HG02870 (cell line): ENCODE measurements around the gene TRIM47.

Experiments
- ATAC-seq: cut with Tn5 transposase; IDR thresholded peaks from one replicate; pipeline ENCODE4 v1.9.1; 2021; ENCODE audit warnings: mild to moderate bottlenecking, moderate library complexity; ENCODE audit not compliant: unreplicated experiment

TRIM47 gene

DNA sequence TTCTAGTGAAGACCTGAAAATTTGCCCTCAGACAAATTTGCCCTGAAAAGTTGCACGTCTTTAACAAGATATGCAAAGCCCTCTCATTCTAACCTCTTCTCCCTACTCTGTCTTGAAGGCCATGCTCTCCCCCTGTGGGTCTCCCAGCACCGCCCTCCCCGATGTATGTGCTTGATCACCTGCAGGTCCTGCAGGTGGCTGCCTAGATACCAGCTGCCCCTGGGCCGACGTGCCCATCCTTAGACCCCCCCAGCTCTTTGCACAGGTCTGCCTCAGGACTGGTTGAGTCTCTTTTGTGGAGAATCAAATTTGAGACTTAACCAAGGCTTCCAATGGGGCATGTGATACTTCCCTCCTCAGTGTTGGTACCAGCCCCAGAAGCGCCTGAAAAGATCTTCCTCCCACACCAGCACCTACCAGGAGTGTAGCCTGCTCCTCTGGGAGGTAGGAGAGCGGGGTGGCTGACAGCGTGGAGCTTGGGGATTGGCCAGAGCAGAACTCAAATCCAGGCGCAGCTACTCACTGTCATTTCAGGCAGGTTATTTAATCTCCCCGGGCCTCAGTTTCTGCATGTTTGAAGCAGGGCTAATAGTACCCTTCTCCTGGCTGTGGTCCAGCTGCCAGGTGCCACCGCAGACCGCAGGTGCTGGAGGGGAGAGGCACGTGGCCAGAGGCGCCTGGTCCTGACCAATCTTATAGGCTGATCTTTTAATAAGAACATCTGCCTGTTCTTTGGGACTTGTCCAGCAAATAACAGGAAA, 30.9 kb upstream of the TRIM47 start:
- ATAC-seq = no peak

- no peak for ATAC-seq
Observed at GRCh38 chr17:75908201-75908600, 29.8 kb upstream of the TRIM47 start.

DNA sequence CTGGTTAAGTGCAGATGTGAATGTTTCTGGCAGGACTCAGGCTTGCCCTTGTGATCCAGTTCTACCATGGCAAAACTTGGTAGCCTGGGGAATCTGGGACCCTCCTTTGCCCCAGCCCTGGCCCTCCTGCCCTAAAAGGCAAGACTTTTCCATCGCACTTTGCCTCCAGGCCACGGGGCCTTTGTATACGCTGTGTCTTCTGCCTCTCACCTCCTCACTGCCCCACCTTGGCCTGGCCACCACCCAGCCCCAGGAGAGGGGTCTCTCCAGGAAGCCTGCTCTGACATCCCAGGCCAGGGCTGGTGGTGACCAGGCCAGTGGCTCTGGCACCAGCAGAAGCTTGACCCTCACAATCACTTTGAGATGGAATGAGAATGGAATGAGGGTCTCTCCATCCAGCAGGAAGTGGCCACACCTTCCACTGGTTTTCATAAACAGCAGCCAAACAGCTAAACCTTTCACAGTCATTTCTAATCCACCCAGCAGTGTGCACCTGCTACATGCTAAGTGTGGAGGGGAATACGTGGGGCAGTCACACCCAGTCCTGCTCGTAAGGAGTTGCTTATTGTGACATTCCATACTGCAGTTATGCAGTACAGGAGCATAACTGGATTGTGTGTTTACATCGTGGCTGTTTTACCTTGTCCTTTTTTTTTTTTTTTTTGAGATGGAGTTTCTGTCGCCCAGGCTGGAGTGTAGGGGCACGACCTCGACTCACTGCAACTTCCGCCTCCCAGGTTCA, 27.9 kb upstream of the TRIM47 start:
- ATAC-seq = no peak

DNA sequence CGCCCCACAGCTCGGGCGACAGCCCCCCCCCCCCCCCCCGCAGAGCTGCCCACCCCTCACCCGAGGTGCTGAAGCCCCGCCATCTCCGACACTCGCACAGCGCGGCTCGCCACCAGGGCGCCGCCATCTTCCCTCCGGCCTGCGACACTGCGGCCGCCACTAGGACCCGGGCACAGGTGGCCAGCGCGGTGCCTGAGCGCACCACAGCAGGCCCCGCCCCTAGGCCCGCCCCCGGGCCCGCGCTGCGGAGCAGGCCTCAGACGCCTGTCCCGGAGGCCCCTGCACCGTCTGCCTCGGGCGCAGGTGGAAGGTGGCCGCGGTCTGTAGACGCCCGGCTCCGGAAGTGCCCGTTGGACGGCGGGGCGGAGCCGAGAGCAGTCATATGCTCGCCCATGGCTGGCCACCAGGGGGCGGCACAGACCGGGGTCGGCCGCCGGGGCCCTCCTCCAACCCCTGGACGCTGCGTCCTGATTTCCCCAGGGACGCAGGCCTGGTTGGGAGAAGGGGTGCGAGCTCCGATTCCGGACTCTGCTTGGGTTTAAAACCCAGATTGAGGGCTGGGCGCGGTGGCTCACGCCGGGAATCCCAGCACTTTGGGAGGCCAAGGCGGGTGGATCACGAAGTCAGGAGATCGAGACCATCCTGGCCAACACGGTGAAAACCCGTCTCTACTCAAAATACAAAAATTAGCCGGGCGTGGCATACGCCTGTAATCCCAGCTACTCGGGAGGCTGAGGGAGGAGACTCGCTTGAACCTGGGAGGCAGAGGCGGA, 26.6 kb upstream of the TRIM47 start, which contains the start of gene MRPL38:
MRPL38 (minus strand) TSS at position 136 of the 773 bp plus-strand sequence; CDS start at position 127, 9 bp downstream.
- peak; percentile 91 for ATAC-seq

GRCh38 chr17:75902406-75902805, 24.0 kb upstream of the TRIM47 start:
- ATAC-seq = no peak

DNA sequence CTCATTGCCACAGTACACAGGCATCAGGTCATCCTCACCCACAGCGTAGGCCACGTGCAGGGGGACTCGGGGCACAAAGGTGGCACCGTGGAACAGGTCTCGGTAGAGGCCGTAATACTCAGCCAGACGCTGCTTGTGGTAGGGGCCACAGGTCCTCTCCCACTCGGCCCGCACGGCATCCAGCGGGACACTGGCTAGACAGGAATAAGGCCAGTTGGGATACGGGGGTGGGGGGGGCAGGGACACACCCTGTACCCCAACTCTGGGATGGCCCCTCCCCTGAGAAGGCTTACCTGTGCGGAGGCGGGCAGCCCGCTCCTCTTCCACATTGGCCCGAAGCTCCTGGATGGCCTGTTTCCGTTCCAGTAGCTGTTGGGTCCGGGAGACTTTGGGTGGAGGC, 23.3 kb upstream of the TRIM47 start:
- no peak for ATAC-seq

DNA sequence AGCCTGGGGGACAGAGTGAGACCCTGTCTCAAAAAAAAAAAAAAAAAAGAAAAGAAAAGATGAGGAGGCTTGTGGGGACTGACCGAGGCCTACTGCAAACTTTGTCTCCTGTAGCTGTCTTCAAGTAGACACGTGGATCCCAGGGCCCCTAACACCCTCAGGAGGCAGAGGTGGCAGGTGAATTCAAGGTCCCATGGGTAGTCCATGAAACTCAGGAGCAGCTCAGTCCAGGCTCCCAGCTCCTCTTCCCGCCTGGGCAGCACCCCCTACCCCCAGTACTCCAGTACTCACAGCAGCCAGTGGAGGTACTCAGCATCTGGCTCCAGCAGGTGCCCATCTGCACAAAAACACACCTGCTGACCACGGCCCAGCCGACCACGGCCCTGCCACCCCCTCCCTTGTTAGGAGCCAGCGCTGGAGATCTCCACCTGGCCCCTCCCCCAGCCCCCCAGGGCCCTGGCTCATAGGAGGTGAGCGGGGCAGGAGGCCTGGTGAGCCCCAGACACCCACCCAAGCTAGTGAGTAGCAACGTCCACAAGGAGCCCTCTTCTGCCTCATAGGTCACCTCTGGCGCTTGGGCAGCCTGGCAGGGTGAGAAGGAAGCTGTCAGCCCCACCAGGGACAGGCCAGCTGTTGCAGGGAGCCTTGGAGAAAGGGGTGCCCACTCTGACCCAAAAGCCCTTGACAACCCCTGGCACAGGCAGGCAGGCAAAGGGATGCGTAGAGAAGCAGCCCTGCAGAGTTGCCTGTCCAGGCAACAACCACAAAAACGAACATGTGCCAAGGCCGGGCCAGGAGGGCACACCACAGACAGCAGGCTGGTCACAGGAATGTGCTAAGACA, 22.5 kb upstream of the TRIM47 start:
- ATAC-seq = no peak

- no peak for ATAC-seq
Observed at GRCh38 chr17:75899767-75900468, 21.5 kb upstream of the TRIM47 start.

GRCh38 chr17:75899353-75899752, 21.0 kb upstream of the TRIM47 start:
- no peak for ATAC-seq

DNA sequence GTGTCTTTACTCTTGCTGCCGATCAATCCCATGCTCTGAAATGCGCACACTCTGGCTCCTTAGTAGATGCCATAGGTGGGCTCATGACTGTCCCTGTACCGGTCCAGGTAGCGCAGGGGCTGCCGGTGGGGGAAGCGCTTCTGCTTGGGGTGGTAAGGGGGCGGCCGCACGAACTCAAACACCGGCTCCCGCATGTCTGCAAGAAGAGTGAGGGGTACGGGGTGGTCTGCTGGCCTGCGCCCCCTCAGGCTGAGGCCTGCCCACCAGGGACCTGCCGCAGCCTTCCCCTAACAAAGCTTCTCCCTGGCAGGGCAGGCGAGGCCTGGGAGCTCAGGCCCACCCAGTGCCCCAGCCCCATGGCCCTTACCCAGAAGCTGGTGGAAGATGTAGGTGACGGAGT, 20.4 kb upstream of the TRIM47 start:
- no peak for ATAC-seq

DNA sequence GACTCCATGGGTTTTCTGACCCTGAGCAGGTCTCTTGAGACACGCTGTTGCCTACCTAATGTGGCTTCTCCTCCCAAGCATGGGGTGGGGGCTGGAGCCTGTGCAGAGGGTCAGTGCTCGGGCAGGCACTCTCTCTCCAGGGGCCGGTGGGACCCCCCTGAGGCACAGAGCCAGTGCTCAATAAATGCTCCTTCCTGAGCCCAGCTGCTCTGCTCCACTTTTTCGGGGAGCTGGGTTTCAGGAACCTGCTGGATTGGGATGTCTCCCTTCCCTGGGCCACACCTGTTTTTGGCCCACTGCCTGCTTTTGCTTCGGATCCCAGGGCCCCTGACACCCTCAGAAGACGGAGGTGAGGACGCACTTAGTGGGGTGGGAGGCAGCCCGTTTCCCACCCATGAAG, 19.7 kb upstream of the TRIM47 start:
- ATAC-seq = no peak

- ATAC-seq = no peak
Observed at GRCh38 chr17:75897160-75898019, 19.0 kb upstream of the TRIM47 start.

GRCh38 chr17:75896415-75897159, 18.2 kb upstream of the TRIM47 start, which contains the start of gene TRIM65:
TRIM65 (minus strand) TSS chr17:75896951; CDS start chr17:75896937, 14 bp downstream.
- ATAC-seq = peak; percentile 45

DNA sequence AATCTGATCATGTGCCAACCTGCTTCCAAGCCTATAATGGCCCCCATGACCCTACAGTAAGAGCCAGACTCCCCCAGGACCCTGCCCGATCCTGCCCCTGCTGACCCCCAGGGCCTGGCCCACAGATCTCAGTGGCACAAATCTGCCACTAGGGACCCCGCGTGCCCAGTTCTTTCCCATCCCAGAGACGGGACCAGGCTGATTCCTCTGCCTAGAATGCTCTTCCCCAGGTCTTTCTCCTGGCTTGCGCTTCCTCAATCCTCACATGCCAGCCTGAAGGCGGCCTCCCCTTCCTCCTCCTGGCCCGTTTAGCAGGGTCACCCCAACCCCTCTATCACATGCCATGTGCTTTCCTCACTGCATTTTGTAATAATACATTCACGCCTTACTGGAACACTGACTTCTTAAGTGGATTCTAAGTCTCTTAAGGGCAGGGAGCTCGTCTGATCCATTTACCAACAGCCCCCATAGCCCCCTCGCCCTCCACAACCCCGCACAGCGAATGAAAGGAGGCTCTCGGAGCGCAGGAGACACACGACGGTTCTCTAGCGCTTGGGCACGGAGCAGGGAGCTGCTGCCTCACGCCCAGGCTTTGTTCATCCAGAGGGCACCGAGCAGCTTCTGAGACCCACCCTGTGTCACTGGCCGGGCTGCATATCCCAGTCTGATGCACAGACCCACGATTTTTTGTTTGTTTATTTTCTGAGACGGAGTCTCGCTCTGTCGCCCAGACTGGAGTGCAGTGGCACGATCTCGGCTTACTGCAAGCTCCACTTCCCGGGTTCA, 17.2 kb upstream of the TRIM47 start:
- no peak for ATAC-seq

- ATAC-seq = no peak
Observed at GRCh38 chr17:75894049-75894733, 15.8 kb upstream of the TRIM47 start.

DNA sequence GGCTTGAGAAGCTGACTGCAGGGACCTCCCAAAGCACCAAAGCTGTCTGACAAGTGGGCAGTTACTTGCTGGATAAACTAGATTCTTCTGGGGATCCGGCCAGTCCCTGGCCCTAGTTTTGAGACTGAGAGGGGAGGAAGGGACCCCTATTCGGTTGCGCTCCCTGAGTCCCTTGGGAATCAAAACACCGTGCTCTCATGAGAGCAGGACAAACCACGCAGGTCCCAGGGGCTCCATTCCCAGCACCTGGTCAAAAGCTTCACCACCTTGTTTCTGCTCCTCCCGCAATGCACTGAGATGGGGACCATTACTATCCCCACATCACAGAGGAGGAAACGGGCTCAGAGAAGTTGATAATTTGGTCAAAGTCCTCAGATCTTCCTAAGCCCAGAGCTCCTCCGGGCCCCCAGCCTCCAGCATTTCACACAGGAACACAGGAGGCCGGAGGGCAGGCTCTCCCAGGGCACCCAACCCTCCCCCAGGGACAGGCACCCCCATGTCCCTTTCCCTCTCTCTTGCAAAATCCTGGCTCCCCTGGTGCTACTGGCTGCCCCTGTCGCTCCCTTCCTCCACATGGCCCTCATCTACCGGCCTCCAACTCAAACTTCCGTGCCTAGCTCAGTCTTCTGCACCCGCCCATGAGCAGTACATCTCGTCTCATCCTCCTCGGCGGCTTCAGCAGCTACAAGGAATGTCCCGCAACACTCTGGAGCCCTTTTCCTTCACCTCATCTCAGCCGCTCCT, 15.1 kb upstream of the TRIM47 start:
- ATAC-seq = no peak
